GM18508 (cell line): ENCODE results near the gene RXRA.

ENCODE experiments used
- ATAC-seq: cut with Tn5 transposase; IDR thresholded peaks from one replicate; pipeline ENCODE4 v1.9.1; 2021; ENCODE audit warnings: moderate number of reproducible peaks; ENCODE audit not compliant: insufficient read depth, unreplicated experiment

RXRA gene

GRCh38 chr9:134347996-134348395 lies 21.7 kb downstream of the RXRA start:
- no peak for ATAC-seq

GRCh38 chr9:134348404-134349155 lies 22.3 kb downstream of the RXRA start:
- no peak for ATAC-seq

GRCh38 chr9:134349936-134350335 lies 23.7 kb downstream of the RXRA start:
- no peak for ATAC-seq

- ATAC-seq: no peak
Measured at GRCh38 chr9:134350416-134350994, 24.2 kb downstream of the RXRA start.

- no peak for ATAC-seq
Measured at GRCh38 chr9:134351606-134352176, 25.4 kb downstream of the RXRA start.

- no peak for ATAC-seq
Measured at GRCh38 chr9:134352247-134352933, 26.1 kb downstream of the RXRA start.

- ATAC-seq: no peak
Measured at GRCh38 chr9:134353539-134353938, 27.3 kb downstream of the RXRA start.

- no peak for ATAC-seq
Measured at GRCh38 chr9:134355158-134355557, 28.9 kb downstream of the RXRA start.

- no peak for ATAC-seq
Measured at GRCh38 chr9:134355561-134356279, 29.5 kb downstream of the RXRA start.

GRCh38 chr9:134356496-134357470 lies 30.5 kb downstream of the RXRA start:
- no peak for ATAC-seq

GRCh38 chr9:134357631-134358025 lies 31.4 kb downstream of the RXRA start:
- no peak for ATAC-seq

- ATAC-seq: no peak
Measured at GRCh38 chr9:134358026-134358661, 31.9 kb downstream of the RXRA start.

- no peak for ATAC-seq
Measured at GRCh38 chr9:134358662-134359319, 32.5 kb downstream of the RXRA start.

- no peak for ATAC-seq
Measured at GRCh38 chr9:134359493-134360179, 33.4 kb downstream of the RXRA start.

- ATAC-seq: no peak
Measured at GRCh38 chr9:134360180-134360759, 34.0 kb downstream of the RXRA start.

- ATAC-seq: no peak
Measured at GRCh38 chr9:134360897-134361296, 34.6 kb downstream of the RXRA start.

GRCh38 chr9:134361426-134361825 lies 35.2 kb downstream of the RXRA start:
- ATAC-seq: no peak
